NCI-H146 (cell line): ENCODE measurements around the gene ADCY6.

Experiments used
- DNase-seq: peaks from one replicate; lab custom pipeline; 2025; lab: John Stamatoyannopoulos, UW

The ADCY6 gene

GRCh38 chr12:48815126-48816110, 26.5 kb upstream of the ADCY6 start:
- peak; percentile 92 for DNase-seq

- peak; percentile 77 for DNase-seq
These were observed 25.6 kb upstream of the ADCY6 start for GRCh38 chr12:48814262-48815125.

GRCh38 chr12:48813465-48814261, 24.8 kb upstream of the ADCY6 start:
- peak; percentile 33 for DNase-seq

GRCh38 chr12:48812389-48812788, 23.5 kb upstream of the ADCY6 start:
- DNase-seq = no peak

GRCh38 chr12:48811437-48812090, 22.7 kb upstream of the ADCY6 start:
- no peak for DNase-seq

- DNase-seq = no peak
These were observed 22.1 kb upstream of the ADCY6 start for GRCh38 chr12:48810903-48811431.

GRCh38 chr12:48807981-48808380, 19.1 kb upstream of the ADCY6 start:
- DNase-seq = no peak

GRCh38 chr12:48803675-48804074, 14.8 kb upstream of the ADCY6 start:
- DNase-seq = no peak

- DNase-seq = no peak
These were observed 12.1 kb upstream of the ADCY6 start for GRCh38 chr12:48800971-48801370.

- DNase-seq = no peak
These were observed 11.6 kb upstream of the ADCY6 start for GRCh38 chr12:48800457-48800856.

- DNase-seq = no peak
These were observed 8.1 kb upstream of the ADCY6 start for GRCh38 chr12:48796976-48797375.

GRCh38 chr12:48795550-48796455, 6.9 kb upstream of the ADCY6 start:
- peak; percentile 76 for DNase-seq

GRCh38 chr12:48794870-48795269, 6.0 kb upstream of the ADCY6 start:
- no peak for DNase-seq

GRCh38 chr12:48793696-48794095, 4.8 kb upstream of the ADCY6 start:
- no peak for DNase-seq

- DNase-seq = no peak
These were observed 1.0 kb upstream of the ADCY6 start for GRCh38 chr12:48789858-48790326.

- peak; percentile 45 for DNase-seq
These were observed 400 bp downstream of the ADCY6 start for GRCh38 chr12:48788524-48788853.

GRCh38 chr12:48787791-48788523, 932 bp downstream of the ADCY6 start:
- no peak for DNase-seq

- DNase-seq = no peak
These were observed 2.0 kb downstream of the ADCY6 start for GRCh38 chr12:48786591-48787544.
